ENCODE data around the gene PCSK9. TPM values are rescaled to one million over a fixed set of nuclear protein-coding genes. Genes with fewer than 3 reads are reported as not detected.

Gene PCSK9
- total RNA-seq, 1 donor from 2014 or later: 3.1 TPM

- no peak overlapping the region for H3K4me3 ChIP-seq (ENCODE audit: low read length in 3 of 3)
- no peaks in the 10 kb centered on the region for H3K9me3 ChIP-seq (ENCODE audit: control insufficient read depth in 3 of 3, low read length in 3 of 3)
- no peaks in the 10 kb centered on the region for H3K36me3 ChIP-seq (ENCODE audit: control insufficient read depth in 3 of 3, insufficient read depth in 3 of 3, low read length in 3 of 3)
- peaks cover 0 to 26% (median 13%) of the 10 kb centered on the region in 3 donors for H3K4me1 ChIP-seq (ENCODE audit: control insufficient read depth in 3 of 3, insufficient read depth in 3 of 3, low read length in 3 of 3)
- H3K27me3 ChIP-seq (ENCODE audit: control insufficient read depth in 3 of 3, insufficient read depth in 3 of 3, low read length in 3 of 3): no peaks in the 10 kb centered on the region
- no peak overlapping the region for H3K9ac ChIP-seq (ENCODE audit: low read depth in 1 of 3, low read length in 3 of 3)
- H3K27ac ChIP-seq (ENCODE audit: low read depth, low read length): no peak overlapping the region
Observed at GRCh38 chr1:55056632-55056992, 17.3 kb downstream of the PCSK9 start.

GRCh38 chr1:55057270-55057955, 18.1 kb downstream of the PCSK9 start:
- Histone ChIP-seq H3K4me3 (ENCODE audit: low read length in 3 of 3) (no peak overlapping the region), H3K9me3 (ENCODE audit: control insufficient read depth in 3 of 3, low read length in 3 of 3) (no peaks in the 10 kb centered on the region), H3K36me3 (ENCODE audit: control insufficient read depth in 3 of 3, insufficient read depth in 3 of 3, low read length in 3 of 3) (no peaks in the 10 kb centered on the region), H3K27me3 (ENCODE audit: control insufficient read depth in 3 of 3, insufficient read depth in 3 of 3, low read length in 3 of 3) (no peaks in the 10 kb centered on the region), H3K27ac (ENCODE audit: low read depth, low read length) (no peak overlapping the region), H3K4me1 (ENCODE audit: control insufficient read depth in 3 of 3, insufficient read depth in 3 of 3, low read length in 3 of 3) (peaks cover 0 to 24% (median 12%) of the 10 kb centered on the region in 3 donors), H3K9ac (ENCODE audit: low read depth in 1 of 3, low read length in 3 of 3) (no peak overlapping the region)

GRCh38 chr1:55057956-55058298, 18.6 kb downstream of the PCSK9 start:
- no peaks in the 10 kb centered on the region for H3K9me3 ChIP-seq (ENCODE audit: control insufficient read depth in 3 of 3, low read length in 3 of 3)
- no peak overlapping the region for H3K9ac ChIP-seq (ENCODE audit: low read depth in 1 of 3, low read length in 3 of 3)
- H3K4me1 ChIP-seq (ENCODE audit: control insufficient read depth in 3 of 3, insufficient read depth in 3 of 3, low read length in 3 of 3): peaks cover 0 to 19% (median 6%) of the 10 kb centered on the region in 3 donors
- H3K27me3 ChIP-seq (ENCODE audit: control insufficient read depth in 3 of 3, insufficient read depth in 3 of 3, low read length in 3 of 3): no peaks in the 10 kb centered on the region
- no peak overlapping the region for H3K4me3 ChIP-seq (ENCODE audit: low read length in 3 of 3)
- no peak overlapping the region for H3K27ac ChIP-seq (ENCODE audit: low read depth, low read length)
- H3K36me3 ChIP-seq (ENCODE audit: control insufficient read depth in 3 of 3, insufficient read depth in 3 of 3, low read length in 3 of 3): no peaks in the 10 kb centered on the region

- no peak overlapping the region for H3K27ac ChIP-seq (ENCODE audit: low read depth, low read length)
- no peaks in the 10 kb centered on the region for H3K9me3 ChIP-seq (ENCODE audit: control insufficient read depth in 3 of 3, low read length in 3 of 3)
- H3K27me3 ChIP-seq (ENCODE audit: control insufficient read depth in 3 of 3, insufficient read depth in 3 of 3, low read length in 3 of 3): no peaks in the 10 kb centered on the region
- H3K36me3 ChIP-seq (ENCODE audit: control insufficient read depth in 3 of 3, insufficient read depth in 3 of 3, low read length in 3 of 3): no peaks in the 10 kb centered on the region
- H3K4me3 ChIP-seq (ENCODE audit: low read length in 3 of 3): no peak overlapping the region
- no peak overlapping the region for H3K9ac ChIP-seq (ENCODE audit: low read depth in 1 of 3, low read length in 3 of 3)
- peaks cover 2 to 17% (median 6%) of the 10 kb centered on the region in 3 donors for H3K4me1 ChIP-seq (ENCODE audit: control insufficient read depth in 3 of 3, insufficient read depth in 3 of 3, low read length in 3 of 3)
Observed at GRCh38 chr1:55059302-55060132, 20.2 kb downstream of the PCSK9 start.

DNA sequence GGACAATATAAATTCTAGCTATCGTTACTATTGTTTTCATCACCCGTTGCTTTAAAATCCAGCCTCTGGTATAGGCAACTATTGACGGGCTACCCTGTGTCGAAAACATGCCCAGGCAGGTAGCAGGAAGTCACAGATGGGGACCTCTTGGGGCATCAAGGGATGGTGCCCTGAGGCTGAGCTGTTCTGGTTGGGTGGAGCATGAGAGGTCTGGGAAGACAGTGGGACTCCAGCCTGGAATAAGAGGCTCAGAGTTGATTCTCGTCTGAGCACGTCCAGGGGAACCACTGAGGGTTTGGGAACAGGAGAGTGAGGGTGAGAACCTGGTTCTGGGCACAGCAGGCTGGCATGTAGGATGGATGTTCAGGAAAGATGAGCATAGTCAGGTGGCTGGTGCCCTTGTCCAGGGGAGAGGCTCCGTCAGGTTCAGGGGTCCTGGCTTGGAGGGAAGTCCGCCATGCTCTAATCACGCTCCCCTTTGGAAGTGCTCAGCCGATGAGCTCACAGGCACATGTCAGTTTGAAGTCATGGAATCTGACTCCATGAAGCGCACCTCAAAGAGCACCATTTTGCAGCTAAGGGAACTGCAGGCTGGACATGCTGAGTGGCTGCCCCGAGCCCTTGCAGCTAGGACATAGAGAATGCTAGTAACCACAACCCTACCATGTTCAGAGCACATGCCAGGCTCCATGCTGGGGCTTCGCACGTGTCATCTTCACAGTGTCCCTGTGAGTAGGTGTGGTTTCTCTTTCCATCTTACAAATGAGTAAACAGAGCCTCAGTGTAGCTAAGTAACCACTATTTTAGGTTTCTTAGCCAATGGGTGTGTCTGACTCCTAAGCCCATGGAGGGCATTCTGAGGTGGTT, 21.0 kb downstream of the PCSK9 start:
- no peak overlapping the region for H3K9ac ChIP-seq (ENCODE audit: low read depth in 1 of 3, low read length in 3 of 3)
- H3K36me3 ChIP-seq (ENCODE audit: control insufficient read depth in 3 of 3, insufficient read depth in 3 of 3, low read length in 3 of 3): no peaks in the 10 kb centered on the region
- peaks cover 10 to 20% (median 15%) of the 10 kb centered on the region in 3 donors for H3K4me1 ChIP-seq (ENCODE audit: control insufficient read depth in 3 of 3, insufficient read depth in 3 of 3, low read length in 3 of 3)
- no peaks in the 10 kb centered on the region for H3K27me3 ChIP-seq (ENCODE audit: control insufficient read depth in 3 of 3, insufficient read depth in 3 of 3, low read length in 3 of 3)
- no peak overlapping the region for H3K4me3 ChIP-seq (ENCODE audit: low read length in 3 of 3)
- H3K9me3 ChIP-seq (ENCODE audit: control insufficient read depth in 3 of 3, low read length in 3 of 3): no peaks in the 10 kb centered on the region
- H3K27ac ChIP-seq (ENCODE audit: low read depth, low read length): no peak overlapping the region

GRCh38 chr1:55061000-55061705, 21.8 kb downstream of the PCSK9 start:
- no peaks in the 10 kb centered on the region for H3K27me3 ChIP-seq (ENCODE audit: control insufficient read depth in 3 of 3, insufficient read depth in 3 of 3, low read length in 3 of 3)
- H3K4me1 ChIP-seq (ENCODE audit: control insufficient read depth in 3 of 3, insufficient read depth in 3 of 3, low read length in 3 of 3): peaks cover 16 to 23% (median 23%) of the 10 kb centered on the region in 3 donors
- H3K27ac ChIP-seq (ENCODE audit: low read depth, low read length): no peak overlapping the region
- H3K36me3 ChIP-seq (ENCODE audit: control insufficient read depth in 3 of 3, insufficient read depth in 3 of 3, low read length in 3 of 3): no peaks in the 10 kb centered on the region
- H3K9me3 ChIP-seq (ENCODE audit: control insufficient read depth in 3 of 3, low read length in 3 of 3): no peaks in the 10 kb centered on the region
- no peak overlapping the region for H3K4me3 ChIP-seq (ENCODE audit: low read length in 3 of 3)
- H3K9ac ChIP-seq (ENCODE audit: low read depth in 1 of 3, low read length in 3 of 3): no peak overlapping the region

GRCh38 chr1:55061706-55062321, 22.5 kb downstream of the PCSK9 start:
- Histone ChIP-seq H3K9me3 (ENCODE audit: control insufficient read depth in 3 of 3, low read length in 3 of 3) (no peaks in the 10 kb centered on the region), H3K9ac (ENCODE audit: low read depth in 1 of 3, low read length in 3 of 3) (no peak overlapping the region), H3K27me3 (ENCODE audit: control insufficient read depth in 3 of 3, insufficient read depth in 3 of 3, low read length in 3 of 3) (no peaks in the 10 kb centered on the region), H3K4me3 (ENCODE audit: low read length in 3 of 3) (no peak overlapping the region), H3K27ac (ENCODE audit: low read depth, low read length) (no peak overlapping the region), H3K4me1 (ENCODE audit: control insufficient read depth in 3 of 3, insufficient read depth in 3 of 3, low read length in 3 of 3) (peaks cover 16 to 30% (median 29%) of the 10 kb centered on the region in 3 donors), H3K36me3 (ENCODE audit: control insufficient read depth in 3 of 3, insufficient read depth in 3 of 3, low read length in 3 of 3) (peaks cover 0 to 2% (median 0%) of the 10 kb centered on the region in 3 donors)

DNA sequence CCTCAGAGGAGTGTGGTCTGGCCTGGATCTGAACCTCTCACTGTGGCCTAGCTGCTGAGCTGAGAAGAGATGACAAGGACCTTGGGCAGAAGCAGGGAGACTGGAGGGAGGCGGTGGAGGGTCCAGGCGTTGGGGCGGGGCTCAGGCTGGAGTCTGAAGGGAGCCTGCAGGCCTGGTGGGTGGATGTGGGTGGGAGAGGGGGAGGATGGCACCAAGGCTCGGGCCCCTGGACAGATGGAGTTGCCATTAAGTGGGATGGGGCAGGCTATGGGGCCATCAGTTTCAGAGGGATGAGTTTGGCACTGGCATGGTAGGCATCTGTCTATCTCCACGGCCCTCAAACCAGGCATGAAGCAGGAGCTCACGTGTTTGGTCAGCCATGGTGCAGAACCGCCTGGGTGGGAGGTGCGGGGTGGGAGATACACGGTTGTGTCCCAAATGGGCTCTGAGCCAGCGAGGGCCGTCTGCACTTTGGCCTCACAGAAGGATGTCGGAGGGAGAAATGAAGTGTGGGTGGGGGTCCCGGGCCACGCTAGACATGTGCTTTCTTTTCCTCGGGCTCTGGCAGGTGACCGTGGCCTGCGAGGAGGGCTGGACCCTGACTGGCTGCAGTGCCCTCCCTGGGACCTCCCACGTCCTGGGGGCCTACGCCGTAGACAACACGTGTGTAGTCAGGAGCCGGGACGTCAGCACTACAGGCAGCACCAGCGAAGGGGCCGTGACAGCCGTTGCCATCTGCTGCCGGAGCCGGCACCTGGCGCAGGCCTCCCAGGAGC, 23.6 kb downstream of the PCSK9 start:
- Histone ChIP-seq H3K4me1 (ENCODE audit: control insufficient read depth in 3 of 3, insufficient read depth in 3 of 3, low read length in 3 of 3) (peaks cover 27 to 40% (median 35%) of the 10 kb centered on the region in 3 donors), H3K36me3 (ENCODE audit: control insufficient read depth in 3 of 3, insufficient read depth in 3 of 3, low read length in 3 of 3) (peaks cover 0 to 8% (median 0%) of the 10 kb centered on the region in 3 donors), H3K4me3 (ENCODE audit: low read length in 3 of 3) (no peak overlapping the region), H3K9me3 (ENCODE audit: control insufficient read depth in 3 of 3, low read length in 3 of 3) (no peaks in the 10 kb centered on the region), H3K9ac (ENCODE audit: low read depth in 1 of 3, low read length in 3 of 3) (no peak overlapping the region), H3K27me3 (ENCODE audit: control insufficient read depth in 3 of 3, insufficient read depth in 3 of 3, low read length in 3 of 3) (no peaks in the 10 kb centered on the region), H3K27ac (ENCODE audit: low read depth, low read length) (no peak overlapping the region)

Measured in skeletal muscle tissue (tissue), 4 donors.